ENCODE data around the gene SNX10.

SNX10 gene

DNA sequence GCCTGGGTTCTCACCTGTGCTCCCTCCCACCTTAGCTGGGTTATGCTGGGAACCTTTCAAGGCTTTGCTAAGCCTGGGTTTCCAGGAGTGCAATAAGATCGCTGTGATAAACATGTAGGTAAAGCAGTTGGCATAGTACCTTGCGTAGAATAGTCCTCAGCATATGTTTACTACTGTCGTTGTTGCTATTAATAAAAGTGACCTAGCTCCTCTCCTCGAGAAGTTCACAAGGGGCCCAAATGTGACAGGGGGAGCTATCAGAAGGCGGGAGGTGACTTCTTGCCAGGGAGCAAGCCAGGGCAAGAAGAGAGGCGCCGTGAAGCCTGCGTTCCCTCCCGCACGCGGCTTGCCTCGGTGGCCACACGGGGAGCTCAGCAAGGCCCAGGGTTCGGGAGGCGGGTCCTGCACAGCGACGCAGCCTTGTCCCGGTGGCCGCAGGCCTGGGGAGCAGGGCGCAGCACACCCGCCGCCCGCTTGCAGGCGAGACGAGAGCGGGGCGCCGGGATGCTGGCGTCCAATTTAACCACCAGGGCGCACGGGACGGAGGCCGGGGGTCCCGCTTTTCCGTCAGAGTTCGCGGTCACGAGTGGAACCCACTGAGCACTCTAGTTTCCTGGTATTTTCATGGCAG, 106.2 kb downstream of the SNX10 start:
- H3K27ac Mint-ChIP-seq, result peak overlapping the region; percentile 97 to 99 (median 97)
- H3K36me3 Mint-ChIP-seq (ENCODE audit: low read depth), result no peaks in the 10 kb centered on the region
- H3K27me3 Mint-ChIP-seq (ENCODE audit: low read depth), result no peaks in the 10 kb centered on the region
- H3K4me3 Mint-ChIP-seq, result peak overlapping the region; percentile 86 to 96 (median 91)
- TF ChIP-seq, protein P1, sequence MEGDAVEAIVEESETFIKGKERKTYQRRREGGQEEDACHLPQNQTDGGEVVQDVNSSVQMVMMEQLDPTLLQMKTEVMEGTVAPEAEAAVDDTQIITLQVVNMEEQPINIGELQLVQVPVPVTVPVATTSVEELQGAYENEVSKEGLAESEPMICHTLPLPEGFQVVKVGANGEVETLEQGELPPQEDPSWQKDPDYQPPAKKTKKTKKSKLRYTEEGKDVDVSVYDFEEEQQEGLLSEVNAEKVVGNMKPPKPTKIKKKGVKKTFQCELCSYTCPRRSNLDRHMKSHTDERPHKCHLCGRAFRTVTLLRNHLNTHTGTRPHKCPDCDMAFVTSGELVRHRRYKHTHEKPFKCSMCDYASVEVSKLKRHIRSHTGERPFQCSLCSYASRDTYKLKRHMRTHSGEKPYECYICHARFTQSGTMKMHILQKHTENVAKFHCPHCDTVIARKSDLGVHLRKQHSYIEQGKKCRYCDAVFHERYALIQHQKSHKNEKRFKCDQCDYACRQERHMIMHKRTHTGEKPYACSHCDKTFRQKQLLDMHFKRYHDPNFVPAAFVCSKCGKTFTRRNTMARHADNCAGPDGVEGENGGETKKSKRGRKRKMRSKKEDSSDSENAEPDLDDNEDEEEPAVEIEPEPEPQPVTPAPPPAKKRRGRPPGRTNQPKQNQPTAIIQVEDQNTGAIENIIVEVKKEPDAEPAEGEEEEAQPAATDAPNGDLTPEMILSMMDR (IDR thresholded peaks at IDR 0.05; ENCODE audit: unreplicated experiment in 3 of 3), result peak; percentile 11 to 19 (median 12)
- H3K9me3 Mint-ChIP-seq, result no peaks in the 10 kb centered on the region
- H3K4me1 Mint-ChIP-seq, result peaks cover 29% of the 10 kb centered on the region

DNA sequence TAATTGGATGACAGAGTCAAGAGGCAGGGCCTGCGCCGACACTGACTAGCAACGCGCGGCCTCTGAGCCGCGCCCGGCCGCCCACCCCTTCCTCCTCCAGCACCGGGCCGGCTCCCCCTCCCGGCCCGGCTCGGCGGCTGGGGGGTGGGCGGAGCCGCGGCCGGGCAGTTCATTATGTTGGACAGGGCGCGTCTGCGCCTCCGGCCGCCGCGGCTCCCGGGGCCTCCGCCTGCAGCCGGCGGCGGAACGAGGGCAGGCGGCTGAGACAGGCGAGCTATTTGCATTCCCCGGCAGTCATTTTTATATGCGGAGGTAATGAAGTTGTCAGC, 106.7 kb downstream of the SNX10 start:
- H3K4me3 Mint-ChIP-seq, result peak overlapping the region; percentile 86 to 96 (median 91)
- H3K27me3 Mint-ChIP-seq (ENCODE audit: low read depth), result no peaks in the 10 kb centered on the region
- peak overlapping the region; percentile 97 to 99 (median 99) for H3K27ac Mint-ChIP-seq
- H3K36me3 Mint-ChIP-seq (ENCODE audit: low read depth), result no peaks in the 10 kb centered on the region
- H3K9me3 Mint-ChIP-seq, result no peaks in the 10 kb centered on the region
- TF ChIP-seq, protein P1 (IDR thresholded peaks at IDR 0.05; ENCODE audit: unreplicated experiment in 3 of 3), result peak in 1 of 3 experiments; percentile 6
- peaks cover 29% of the 10 kb centered on the region for H3K4me1 Mint-ChIP-seq

DNA sequence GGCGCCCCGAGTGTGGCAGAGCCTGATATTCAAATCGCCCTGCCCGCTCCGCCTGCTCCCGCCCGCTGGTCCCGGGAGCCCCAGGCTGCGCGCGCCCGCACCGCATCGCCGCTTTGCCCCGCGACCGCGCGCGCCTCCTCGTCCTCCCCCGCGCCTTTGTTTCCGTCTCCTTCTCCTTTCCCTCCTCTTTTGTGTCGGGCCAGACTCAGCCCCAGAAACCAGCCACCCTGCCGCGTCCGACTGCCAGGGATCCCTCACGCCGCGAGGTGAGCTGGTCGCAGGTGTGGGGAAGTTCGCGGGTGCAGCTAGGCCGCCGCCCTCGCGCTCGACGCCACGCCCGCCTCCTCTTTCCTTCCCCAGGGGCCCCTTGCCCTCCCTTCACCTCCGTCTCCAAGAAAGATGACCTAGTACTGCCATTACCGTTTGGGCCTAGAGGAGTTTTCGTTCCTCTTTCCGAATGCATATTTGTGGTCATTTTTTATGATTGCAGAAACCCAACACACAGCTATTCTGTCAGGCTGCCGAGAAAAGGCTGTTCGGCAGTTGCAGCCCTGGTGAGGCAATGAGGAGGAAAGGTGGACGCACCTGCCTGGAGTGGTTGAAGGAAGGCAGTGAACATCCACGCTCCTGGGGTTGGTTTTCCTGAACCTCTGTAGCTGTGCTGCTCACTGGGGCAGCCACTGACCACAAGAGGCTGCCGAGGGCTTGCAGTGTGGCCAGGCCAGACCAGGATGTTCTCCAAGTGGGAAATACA, 107.3 kb downstream of the SNX10 start:
- H3K36me3 Mint-ChIP-seq (ENCODE audit: low read depth), result peaks cover 4% of the 10 kb centered on the region
- no peaks in the 10 kb centered on the region for H3K9me3 Mint-ChIP-seq
- no peaks in the 10 kb centered on the region for H3K27me3 Mint-ChIP-seq (ENCODE audit: low read depth)
- peaks cover 29% of the 10 kb centered on the region for H3K4me1 Mint-ChIP-seq
- peak overlapping the region; percentile 92 to 96 (median 94) for H3K4me3 Mint-ChIP-seq
- peak overlapping the region; percentile 98 to 99 (median 99) for H3K27ac Mint-ChIP-seq
- TF ChIP-seq, protein P1 (IDR thresholded peaks at IDR 0.05; ENCODE audit: unreplicated experiment in 3 of 3), result peak; percentile 30 to 46 (median 37)

DNA sequence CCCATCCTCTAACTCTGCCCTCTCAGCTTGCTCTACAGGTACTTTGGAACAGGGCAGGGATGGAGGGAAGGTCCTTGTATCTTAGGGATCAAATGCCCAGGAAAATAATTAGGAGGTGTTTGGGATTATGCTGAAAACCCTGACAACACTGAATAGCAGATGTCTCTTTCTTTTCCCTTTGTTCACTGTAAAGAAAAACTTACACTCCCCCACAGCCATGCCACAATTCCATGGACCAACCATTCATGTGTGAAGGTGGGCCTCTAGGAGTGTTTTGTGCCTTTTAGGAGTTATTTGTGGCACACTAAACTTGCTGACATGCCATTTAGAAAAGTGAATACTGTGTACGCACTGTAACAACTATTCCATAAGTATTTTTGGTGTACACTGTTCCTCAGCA, 108.1 kb downstream of the SNX10 start:
- peak overlapping the region; percentile 92 to 96 (median 94) for H3K4me3 Mint-ChIP-seq
- peaks cover 29% of the 10 kb centered on the region for H3K4me1 Mint-ChIP-seq
- no peaks in the 10 kb centered on the region for H3K9me3 Mint-ChIP-seq
- TF ChIP-seq, protein P1 (IDR thresholded peaks at IDR 0.05; ENCODE audit: unreplicated experiment in 3 of 3), result no peak
- H3K27me3 Mint-ChIP-seq (ENCODE audit: low read depth), result no peaks in the 10 kb centered on the region
- peaks cover 10% of the 10 kb centered on the region for H3K36me3 Mint-ChIP-seq (ENCODE audit: low read depth)
- peak overlapping the region; percentile 98 to 99 (median 99) for H3K27ac Mint-ChIP-seq

DNA sequence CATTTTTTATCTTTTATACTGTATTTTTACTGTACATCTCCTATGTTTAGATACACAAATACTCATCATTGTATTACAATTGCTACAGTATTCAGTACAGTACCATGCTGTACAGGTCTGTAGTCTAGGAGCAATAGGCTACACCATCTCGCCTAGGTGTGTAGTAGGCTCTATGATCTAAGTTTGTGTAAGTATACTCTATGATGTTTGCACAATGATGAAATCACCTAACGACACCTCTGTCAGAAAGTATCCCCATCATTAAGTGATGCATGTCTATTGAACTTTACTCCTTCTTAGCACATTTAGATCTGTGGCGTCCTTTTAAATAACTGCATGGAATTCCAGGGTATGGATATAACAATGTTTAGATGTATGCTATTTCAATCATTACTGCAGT, 112.0 kb downstream of the SNX10 start:
- Mint-ChIP-seq H3K4me3 (no peak overlapping the region), H3K27me3 (ENCODE audit: low read depth) (no peaks in the 10 kb centered on the region)

More for the DNA sequence above, 112.0 kb downstream of the SNX10 start:
- TF ChIP-seq, protein P1 (IDR thresholded peaks at IDR 0.05; ENCODE audit: unreplicated experiment in 3 of 3), result no peak
- H3K27ac Mint-ChIP-seq, result no peak overlapping the region
- peaks cover 15% of the 10 kb centered on the region for H3K9me3 Mint-ChIP-seq
- peaks cover 39% of the 10 kb centered on the region for H3K36me3 Mint-ChIP-seq (ENCODE audit: low read depth)
- H3K4me1 Mint-ChIP-seq, result peaks cover 10% of the 10 kb centered on the region

All from nephron (organoid).